ENCODE data around the gene CD109.

CD109 gene

GRCh38 chr6:73669005-73669404 lies 27.0 kb upstream of the CD109 start:
- no peak for TF ChIP-seq PATZ1 (CRISPR knock-in tag; IDR thresholded peaks at IDR 0.05; ENCODE audit: borderline replicate concordance)
- TF ChIP-seq OSR1 (CRISPR knock-in tag; IDR thresholded peaks at IDR 0.05), result no peak
- no peak for TF ChIP-seq ARNTL (CRISPR knock-in tag; IDR thresholded peaks at IDR 0.05; ENCODE audit: borderline replicate concordance, low read depth)
- no peak for TF ChIP-seq SNAI2 (CRISPR knock-in tag; IDR thresholded peaks at IDR 0.05)
- TF ChIP-seq ZNF70 (CRISPR knock-in tag; IDR thresholded peaks at IDR 0.05), result no peak
- TF ChIP-seq RARB (CRISPR knock-in tag; IDR thresholded peaks at IDR 0.05), result no peak
- TF ChIP-seq TOX (CRISPR knock-in tag; IDR thresholded peaks at IDR 0.05; ENCODE audit: borderline replicate concordance), result no peak
- TF ChIP-seq ZFP3 (CRISPR knock-in tag; IDR thresholded peaks at IDR 0.05), result no peak
- no peak for TF ChIP-seq CSDC2 (CRISPR knock-in tag; IDR thresholded peaks at IDR 0.05)
- TF ChIP-seq TCF4 (CRISPR knock-in tag; IDR thresholded peaks at IDR 0.05; ENCODE audit: borderline replicate concordance), result no peak
- TF ChIP-seq POU6F1 (CRISPR knock-in tag; IDR thresholded peaks at IDR 0.05; ENCODE audit: borderline replicate concordance, low read depth), result no peak
- no peak for ATAC-seq

GRCh38 chr6:73671911-73672685 lies 23.9 kb upstream of the CD109 start:
- ATAC-seq, result no peak
- no peak for TF ChIP-seq ZFP3 (CRISPR knock-in tag; IDR thresholded peaks at IDR 0.05)
- TF ChIP-seq TOX (CRISPR knock-in tag; IDR thresholded peaks at IDR 0.05; ENCODE audit: borderline replicate concordance), result no peak
- no peak for TF ChIP-seq PPARA (CRISPR knock-in tag; IDR thresholded peaks at IDR 0.05; ENCODE audit: borderline replicate concordance)
- no peak for TF ChIP-seq ESRRG (CRISPR knock-in tag; IDR thresholded peaks at IDR 0.05)

GRCh38 chr6:73675466-73676098 lies 20.4 kb upstream of the CD109 start:
- TF ChIP-seq PPARA (CRISPR knock-in tag; IDR thresholded peaks at IDR 0.05; ENCODE audit: borderline replicate concordance) (no peak), PATZ1 (CRISPR knock-in tag; IDR thresholded peaks at IDR 0.05; ENCODE audit: borderline replicate concordance) (no peak), ZFP30 (CRISPR knock-in tag; IDR thresholded peaks at IDR 0.05) (no peak), GLIS3 (CRISPR knock-in tag; IDR thresholded peaks at IDR 0.05) (no peak), SNAI2 (CRISPR knock-in tag; IDR thresholded peaks at IDR 0.05) (no peak), ARNTL (CRISPR knock-in tag; IDR thresholded peaks at IDR 0.05; ENCODE audit: borderline replicate concordance, low read depth) (no peak), BACH2 (CRISPR knock-in tag; IDR thresholded peaks at IDR 0.05; ENCODE audit: borderline replicate concordance) (no peak), ZNF565 (CRISPR knock-in tag; conservative IDR thresholded peaks at IDR 0.05; ENCODE audit: low read depth) (no peak), ZNF8 (CRISPR knock-in tag; IDR thresholded peaks at IDR 0.05) (no peak), RARB (CRISPR knock-in tag; IDR thresholded peaks at IDR 0.05) (no peak)
- peak; percentile 98 for ATAC-seq

- no peak for ATAC-seq
- no peak for TF ChIP-seq PATZ1 (CRISPR knock-in tag; IDR thresholded peaks at IDR 0.05; ENCODE audit: borderline replicate concordance)
- TF ChIP-seq CREB5 (CRISPR knock-in tag; IDR thresholded peaks at IDR 0.05; ENCODE audit: low read depth), result no peak
- no peak for TF ChIP-seq TOX (CRISPR knock-in tag; IDR thresholded peaks at IDR 0.05; ENCODE audit: borderline replicate concordance)
- TF ChIP-seq TCF4 (CRISPR knock-in tag; IDR thresholded peaks at IDR 0.05; ENCODE audit: borderline replicate concordance), result no peak
- no peak for TF ChIP-seq RARB (CRISPR knock-in tag; IDR thresholded peaks at IDR 0.05)
- no peak for TF ChIP-seq POU6F1 (CRISPR knock-in tag; IDR thresholded peaks at IDR 0.05; ENCODE audit: borderline replicate concordance, low read depth)
- TF ChIP-seq ZFP3 (CRISPR knock-in tag; IDR thresholded peaks at IDR 0.05), result no peak
- no peak for TF ChIP-seq ZFP30 (CRISPR knock-in tag; IDR thresholded peaks at IDR 0.05)
- TF ChIP-seq TSHZ2 (CRISPR knock-in tag; IDR thresholded peaks at IDR 0.05), result no peak
- no peak for TF ChIP-seq ZNF8 (CRISPR knock-in tag; IDR thresholded peaks at IDR 0.05)
These were observed 17.0 kb upstream of the CD109 start for GRCh38 chr6:73679009-73679408.

Measured in SK-N-SH treated with all-trans-retinoic acid at 6 μM for 48 hours (cell line).